ENCODE results near the gene NYAP2.

The NYAP2 gene

GRCh38 chr2:225484751-225485150, 85.2 kb downstream of the NYAP2 start:
- H3K27me3 ChIP-seq (ENCODE audit: control insufficient read depth in 1 of 2, insufficient read depth in 2 of 2, low read length in 2 of 2) = no peaks in the 10 kb centered on the region
- H3K9ac ChIP-seq (ENCODE audit: low read length in 2 of 2) = no peak overlapping the region
- H3K36me3 ChIP-seq (ENCODE audit: control insufficient read depth in 2 of 2, insufficient read depth in 2 of 2, low read length in 2 of 2) = no peaks in the 10 kb centered on the region
- no peak overlapping the region for H3K4me3 ChIP-seq (ENCODE audit: low read length in 2 of 2)
- no peaks in the 10 kb centered on the region for H3K9me3 ChIP-seq (ENCODE audit: control insufficient read depth in 2 of 2, low read length in 2 of 2)
- no peaks in the 10 kb centered on the region for H3K4me1 ChIP-seq (ENCODE audit: control insufficient read depth, insufficient read depth, low read length)
- no peak overlapping the region for H3K27ac ChIP-seq (ENCODE audit: low read length)

GRCh38 chr2:225486236-225486635, 86.7 kb downstream of the NYAP2 start:
- Histone ChIP-seq H3K27me3 (ENCODE audit: control insufficient read depth in 1 of 2, insufficient read depth in 2 of 2, low read length in 2 of 2) (no peaks in the 10 kb centered on the region), H3K27ac (ENCODE audit: low read length) (no peak overlapping the region)

GRCh38 chr2:225487878-225488416, 88.4 kb downstream of the NYAP2 start:
- Histone ChIP-seq H3K9ac (ENCODE audit: low read length in 2 of 2) (no peak overlapping the region), H3K4me1 (ENCODE audit: control insufficient read depth, insufficient read depth, low read length) (no peaks in the 10 kb centered on the region), H3K36me3 (ENCODE audit: control insufficient read depth in 2 of 2, insufficient read depth in 2 of 2, low read length in 2 of 2) (no peaks in the 10 kb centered on the region), H3K4me3 (ENCODE audit: low read length in 2 of 2) (no peak overlapping the region), H3K27ac (ENCODE audit: low read length) (no peak overlapping the region), H3K27me3 (ENCODE audit: control insufficient read depth in 1 of 2, insufficient read depth in 2 of 2, low read length in 2 of 2) (no peaks in the 10 kb centered on the region), H3K9me3 (ENCODE audit: control insufficient read depth in 2 of 2, low read length in 2 of 2) (no peaks in the 10 kb centered on the region)

More at GRCh38 chr2:225486236-225486635, 86.7 kb downstream of the NYAP2 start:
- Histone ChIP-seq H3K4me1 (ENCODE audit: control insufficient read depth, insufficient read depth, low read length) (no peaks in the 10 kb centered on the region), H3K4me3 (ENCODE audit: low read length in 2 of 2) (no peak overlapping the region), H3K9ac (ENCODE audit: low read length in 2 of 2) (no peak overlapping the region), H3K9me3 (ENCODE audit: control insufficient read depth in 2 of 2, low read length in 2 of 2) (no peaks in the 10 kb centered on the region), H3K36me3 (ENCODE audit: control insufficient read depth in 2 of 2, insufficient read depth in 2 of 2, low read length in 2 of 2) (no peaks in the 10 kb centered on the region)

- Histone ChIP-seq H3K27me3 (ENCODE audit: control insufficient read depth in 1 of 2, insufficient read depth in 2 of 2, low read length in 2 of 2) (no peaks in the 10 kb centered on the region), H3K4me3 (ENCODE audit: low read length in 2 of 2) (no peak overlapping the region), H3K4me1 (ENCODE audit: control insufficient read depth, insufficient read depth, low read length) (no peaks in the 10 kb centered on the region), H3K9me3 (ENCODE audit: control insufficient read depth in 2 of 2, low read length in 2 of 2) (no peaks in the 10 kb centered on the region), H3K9ac (ENCODE audit: low read length in 2 of 2) (no peak overlapping the region), H3K36me3 (ENCODE audit: control insufficient read depth in 2 of 2, insufficient read depth in 2 of 2, low read length in 2 of 2) (no peaks in the 10 kb centered on the region), H3K27ac (ENCODE audit: low read length) (no peak overlapping the region)
Measured at GRCh38 chr2:225488743-225489142, 89.2 kb downstream of the NYAP2 start.

GRCh38 chr2:225493420-225494099, 94.0 kb downstream of the NYAP2 start:
- no peaks in the 10 kb centered on the region for H3K4me1 ChIP-seq (ENCODE audit: control insufficient read depth, insufficient read depth, low read length)
- H3K4me3 ChIP-seq (ENCODE audit: low read length in 2 of 2) = no peak overlapping the region
- no peaks in the 10 kb centered on the region for H3K27me3 ChIP-seq (ENCODE audit: control insufficient read depth in 1 of 2, insufficient read depth in 2 of 2, low read length in 2 of 2)
- no peak overlapping the region for H3K9ac ChIP-seq (ENCODE audit: low read length in 2 of 2)
- H3K9me3 ChIP-seq (ENCODE audit: control insufficient read depth in 2 of 2, low read length in 2 of 2) = no peaks in the 10 kb centered on the region
- no peak overlapping the region for H3K27ac ChIP-seq (ENCODE audit: low read length)
- no peaks in the 10 kb centered on the region for H3K36me3 ChIP-seq (ENCODE audit: control insufficient read depth in 2 of 2, insufficient read depth in 2 of 2, low read length in 2 of 2)

GRCh38 chr2:225494100-225494459, 94.6 kb downstream of the NYAP2 start:
- H3K4me3 ChIP-seq (ENCODE audit: low read length in 2 of 2) = no peak overlapping the region
- no peaks in the 10 kb centered on the region for H3K27me3 ChIP-seq (ENCODE audit: control insufficient read depth in 1 of 2, insufficient read depth in 2 of 2, low read length in 2 of 2)
- no peaks in the 10 kb centered on the region for H3K9me3 ChIP-seq (ENCODE audit: control insufficient read depth in 2 of 2, low read length in 2 of 2)
- no peaks in the 10 kb centered on the region for H3K36me3 ChIP-seq (ENCODE audit: control insufficient read depth in 2 of 2, insufficient read depth in 2 of 2, low read length in 2 of 2)
- H3K27ac ChIP-seq (ENCODE audit: low read length) = no peak overlapping the region
- no peaks in the 10 kb centered on the region for H3K4me1 ChIP-seq (ENCODE audit: control insufficient read depth, insufficient read depth, low read length)
- no peak overlapping the region for H3K9ac ChIP-seq (ENCODE audit: low read length in 2 of 2)

- Histone ChIP-seq H3K27ac (ENCODE audit: low read length) (no peak overlapping the region), H3K4me1 (ENCODE audit: control insufficient read depth, insufficient read depth, low read length) (no peaks in the 10 kb centered on the region), H3K4me3 (ENCODE audit: low read length in 2 of 2) (no peak overlapping the region), H3K9ac (ENCODE audit: low read length in 2 of 2) (no peak overlapping the region), H3K9me3 (ENCODE audit: control insufficient read depth in 2 of 2, low read length in 2 of 2) (no peaks in the 10 kb centered on the region), H3K36me3 (ENCODE audit: control insufficient read depth in 2 of 2, insufficient read depth in 2 of 2, low read length in 2 of 2) (no peaks in the 10 kb centered on the region), H3K27me3 (ENCODE audit: control insufficient read depth in 1 of 2, insufficient read depth in 2 of 2, low read length in 2 of 2) (no peaks in the 10 kb centered on the region)
Measured at GRCh38 chr2:225495706-225496105, 96.2 kb downstream of the NYAP2 start.

GRCh38 chr2:225496568-225496967, 97.1 kb downstream of the NYAP2 start:
- H3K27me3 ChIP-seq (ENCODE audit: control insufficient read depth in 1 of 2, insufficient read depth in 2 of 2, low read length in 2 of 2) = no peaks in the 10 kb centered on the region
- H3K36me3 ChIP-seq (ENCODE audit: control insufficient read depth in 2 of 2, insufficient read depth in 2 of 2, low read length in 2 of 2) = no peaks in the 10 kb centered on the region
- no peaks in the 10 kb centered on the region for H3K9me3 ChIP-seq (ENCODE audit: control insufficient read depth in 2 of 2, low read length in 2 of 2)
- H3K4me3 ChIP-seq (ENCODE audit: low read length in 2 of 2) = no peak overlapping the region
- H3K9ac ChIP-seq (ENCODE audit: low read length in 2 of 2) = no peak overlapping the region
- no peak overlapping the region for H3K27ac ChIP-seq (ENCODE audit: low read length)
- H3K4me1 ChIP-seq (ENCODE audit: control insufficient read depth, insufficient read depth, low read length) = no peaks in the 10 kb centered on the region

GRCh38 chr2:225497166-225497565, 97.7 kb downstream of the NYAP2 start:
- H3K4me1 ChIP-seq (ENCODE audit: control insufficient read depth, insufficient read depth, low read length) = no peaks in the 10 kb centered on the region
- no peak overlapping the region for H3K9ac ChIP-seq (ENCODE audit: low read length in 2 of 2)
- no peak overlapping the region for H3K4me3 ChIP-seq (ENCODE audit: low read length in 2 of 2)
- H3K9me3 ChIP-seq (ENCODE audit: control insufficient read depth in 2 of 2, low read length in 2 of 2) = no peaks in the 10 kb centered on the region
- H3K36me3 ChIP-seq (ENCODE audit: control insufficient read depth in 2 of 2, insufficient read depth in 2 of 2, low read length in 2 of 2) = no peaks in the 10 kb centered on the region
- H3K27ac ChIP-seq (ENCODE audit: low read length) = no peak overlapping the region
- H3K27me3 ChIP-seq (ENCODE audit: control insufficient read depth in 1 of 2, insufficient read depth in 2 of 2, low read length in 2 of 2) = no peaks in the 10 kb centered on the region

GRCh38 chr2:225501022-225501421, 101.5 kb downstream of the NYAP2 start:
- Histone ChIP-seq H3K9me3 (ENCODE audit: control insufficient read depth in 2 of 2, low read length in 2 of 2) (no peaks in the 10 kb centered on the region), H3K4me1 (ENCODE audit: control insufficient read depth, insufficient read depth, low read length) (no peaks in the 10 kb centered on the region), H3K36me3 (ENCODE audit: control insufficient read depth in 2 of 2, insufficient read depth in 2 of 2, low read length in 2 of 2) (no peaks in the 10 kb centered on the region), H3K4me3 (ENCODE audit: low read length in 2 of 2) (no peak overlapping the region), H3K27ac (ENCODE audit: low read length) (no peak overlapping the region), H3K27me3 (ENCODE audit: control insufficient read depth in 1 of 2, insufficient read depth in 2 of 2, low read length in 2 of 2) (no peaks in the 10 kb centered on the region), H3K9ac (ENCODE audit: low read length in 2 of 2) (no peak overlapping the region)

- H3K36me3 ChIP-seq (ENCODE audit: control insufficient read depth in 2 of 2, insufficient read depth in 2 of 2, low read length in 2 of 2) = no peaks in the 10 kb centered on the region
- no peak overlapping the region for H3K4me3 ChIP-seq (ENCODE audit: low read length in 2 of 2)
- no peak overlapping the region for H3K27ac ChIP-seq (ENCODE audit: low read length)
- H3K9ac ChIP-seq (ENCODE audit: low read length in 2 of 2) = no peak overlapping the region
- H3K4me1 ChIP-seq (ENCODE audit: control insufficient read depth, insufficient read depth, low read length) = no peaks in the 10 kb centered on the region
- H3K27me3 ChIP-seq (ENCODE audit: control insufficient read depth in 1 of 2, insufficient read depth in 2 of 2, low read length in 2 of 2) = no peaks in the 10 kb centered on the region
- H3K9me3 ChIP-seq (ENCODE audit: control insufficient read depth in 2 of 2, low read length in 2 of 2) = no peaks in the 10 kb centered on the region
Measured at GRCh38 chr2:225502971-225503370, 103.5 kb downstream of the NYAP2 start.

Data from stomach smooth muscle (tissue), 2 donors.